ENCODE measurements around the gene PALM.

GRCh38 chr19:795691-796581 lies 87.2 kb downstream of the PALM start:
- TF ChIP-seq POLR2A (IDR thresholded peaks at IDR 0.05): no peak
- no peak for TF ChIP-seq CTCF (IDR thresholded peaks at IDR 0.05)
